Thyroid gland (tissue), 4 donors: ENCODE measurements around the gene BACE1. TPM values are rescaled to one million over a fixed set of nuclear protein-coding genes. Genes with fewer than 3 reads are reported as not detected.

Experiments
- DNase-seq, 2 donors: peaks; one replicate each; pipeline ENCODE4 v3.0.0-alpha.2; 2019
- H3K27ac ChIP-seq, 3 donors: fragments of 200-600 bp; sonication (generic); 1 replicate in 2 of 3; 2 replicates in 1 of 3; pipeline ENCODE4 v1.5.1; 2016 to 2019; ENCODE audit warnings: mild to moderate bottlenecking in 1 of 3, moderate library complexity in 1 of 3
- H3K27me3 ChIP-seq: fragments of 200-600 bp; sonication (generic); one replicate; pipeline ENCODE4 v1.5.1; 2019
- H3K36me3 ChIP-seq, 2 donors: fragments of 200-600 bp; sonication (generic); one replicate each; pipeline ENCODE4 v1.5.1; 2016 to 2019
- H3K4me1 ChIP-seq, 2 donors: fragments of 200-600 bp; sonication (generic); one replicate each; pipeline ENCODE4 v1.5.1; 2017 to 2019
- H3K4me3 ChIP-seq, 3 donors: fragments of 200-600 bp; sonication (generic); replicated peaks in 1 of 3; 1 replicate in 2 of 3; 2 replicates in 1 of 3; pipeline ENCODE4 v1.5.1; 2016; ENCODE audit warnings: mild to moderate bottlenecking in 1 of 3
- H3K9me3 ChIP-seq: fragments of 200-600 bp; sonication (generic); one replicate; pipeline ENCODE4 v1.5.1; 2017
- POLR2A ChIP-seq, 2 donors: fragments of 450-650 bp; IDR thresholded peaks; one replicate each; pipeline ENCODE4 v1.6.1; 2017; ENCODE audit warnings: antibody characterized with exemption in 2 of 2, mild to moderate bottlenecking in 2 of 2, moderate library complexity in 1 of 2
- WGBS, 2 donors: methylation state at CpG; one replicate each; pipeline ENCODE4 v1.1.5; 2017; 5-methylcytosine and 5-hydroxymethylcytosine counted together
- intact Hi-C: fragments of 100-400 bp; cut with DNase I; formaldehyde crosslinking; loops from one replicate; pipeline ENCODE4 v1.15.1; 2023
- total RNA-seq, 4 donors: library from RNA; depleted of rRNA; stranded (reverse); fragments of >200 nt; gene quantifications; one replicate each; pipeline ENCODE4 v1.2.3, GENCODE V29; 2016
- TF ChIP-seq, protein P1 (sequence below), 6 experiments: fragments of 200-600 bp in 3 of 6; fragments of 450-650 bp in 3 of 6; sonication (generic) in 3 of 6; IDR thresholded peaks; one replicate each; pipeline ENCODE4 v1.5.1; 2016 to 2019; ENCODE audit warnings: antibody characterized with exemption in 6 of 6, mild to moderate bottlenecking in 2 of 6, inconsistent platforms in 1 of 6, moderate library complexity in 1 of 6

The BACE1 gene
- total RNA-seq, 4 donors from 2014 or later = 17.6 to 28.4 (median 21.4) TPM

DNA sequence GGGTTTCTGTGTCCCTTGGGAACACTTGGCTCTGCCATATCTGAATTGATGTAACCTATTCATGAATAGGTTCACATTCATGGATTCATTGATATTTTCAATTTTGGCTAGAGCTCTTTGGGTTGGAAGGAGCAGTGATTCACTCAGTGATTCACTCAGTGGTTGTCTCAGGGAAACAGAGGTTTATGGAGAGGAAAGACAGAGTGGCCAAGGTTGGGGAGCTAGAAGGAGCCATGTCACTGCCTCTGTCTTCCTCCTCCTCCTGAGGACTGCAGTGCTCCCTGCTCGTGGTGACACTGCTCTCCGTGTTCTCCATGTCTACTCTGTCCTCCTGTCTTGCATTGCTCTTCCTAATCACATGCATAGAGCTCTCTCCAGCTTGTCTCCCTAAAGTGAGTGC lies 29.0 kb upstream of the BACE1 start:
- no peak for TF ChIP-seq POLR2A (IDR thresholded peaks at IDR 0.05)
- TF ChIP-seq, protein P1, sequence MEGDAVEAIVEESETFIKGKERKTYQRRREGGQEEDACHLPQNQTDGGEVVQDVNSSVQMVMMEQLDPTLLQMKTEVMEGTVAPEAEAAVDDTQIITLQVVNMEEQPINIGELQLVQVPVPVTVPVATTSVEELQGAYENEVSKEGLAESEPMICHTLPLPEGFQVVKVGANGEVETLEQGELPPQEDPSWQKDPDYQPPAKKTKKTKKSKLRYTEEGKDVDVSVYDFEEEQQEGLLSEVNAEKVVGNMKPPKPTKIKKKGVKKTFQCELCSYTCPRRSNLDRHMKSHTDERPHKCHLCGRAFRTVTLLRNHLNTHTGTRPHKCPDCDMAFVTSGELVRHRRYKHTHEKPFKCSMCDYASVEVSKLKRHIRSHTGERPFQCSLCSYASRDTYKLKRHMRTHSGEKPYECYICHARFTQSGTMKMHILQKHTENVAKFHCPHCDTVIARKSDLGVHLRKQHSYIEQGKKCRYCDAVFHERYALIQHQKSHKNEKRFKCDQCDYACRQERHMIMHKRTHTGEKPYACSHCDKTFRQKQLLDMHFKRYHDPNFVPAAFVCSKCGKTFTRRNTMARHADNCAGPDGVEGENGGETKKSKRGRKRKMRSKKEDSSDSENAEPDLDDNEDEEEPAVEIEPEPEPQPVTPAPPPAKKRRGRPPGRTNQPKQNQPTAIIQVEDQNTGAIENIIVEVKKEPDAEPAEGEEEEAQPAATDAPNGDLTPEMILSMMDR (IDR thresholded peaks at IDR 0.05) = no peak
- no peak for DNase-seq
- H3K4me3 ChIP-seq = no peak overlapping the region

DNA sequence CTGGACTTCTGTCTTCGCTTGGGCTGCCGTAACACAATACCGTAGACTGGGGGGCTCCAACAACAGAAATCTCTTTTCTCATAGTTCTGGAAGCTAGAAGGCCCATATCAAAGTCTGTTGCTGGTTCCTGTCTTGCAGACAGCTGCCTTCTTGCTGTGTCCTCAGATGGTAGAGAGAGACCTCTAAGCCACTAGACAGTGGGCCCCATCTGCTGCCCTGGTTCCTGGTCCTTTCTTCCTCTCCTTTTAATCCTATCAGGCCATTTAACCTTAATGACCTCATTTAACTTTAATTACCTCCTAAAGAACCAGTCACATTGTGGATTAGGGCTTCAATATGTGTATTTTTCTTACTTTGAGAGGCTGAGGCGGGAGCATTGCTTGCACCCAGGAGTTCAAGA lies 21.0 kb upstream of the BACE1 start:
- Histone ChIP-seq H3K9me3 (no peaks in the 10 kb centered on the region), H3K27me3 (no peaks in the 10 kb centered on the region), H3K4me3 (no peak overlapping the region), H3K4me1 (no peaks in the 10 kb centered on the region), H3K36me3 (peaks cover 7% of the 10 kb centered on the region in 2 donors), H3K27ac (no peak overlapping the region)
- 96 to 100% methylated on average over 4 of the region's 4 CpGs for WGBS, 2 donors
- no peak for DNase-seq
- intact Hi-C loops = no loop called here
- TF ChIP-seq, protein P1 (IDR thresholded peaks at IDR 0.05) = no peak
- TF ChIP-seq POLR2A (IDR thresholded peaks at IDR 0.05) = no peak

More for the DNA sequence above, 29.0 kb upstream of the BACE1 start:
- WGBS, 2 donors = 90 to 100% methylated on average over 2 of the region's 2 CpGs
- H3K27me3 ChIP-seq = no peaks in the 10 kb centered on the region
- H3K4me1 ChIP-seq = peaks cover 0 to 8% of the 10 kb centered on the region in 2 donors
- no peaks in the 10 kb centered on the region for H3K9me3 ChIP-seq
- no peak overlapping the region for H3K27ac ChIP-seq
- intact Hi-C loops = no loop called here
- H3K36me3 ChIP-seq = peaks cover 17 to 21% of the 10 kb centered on the region in 2 donors

DNA sequence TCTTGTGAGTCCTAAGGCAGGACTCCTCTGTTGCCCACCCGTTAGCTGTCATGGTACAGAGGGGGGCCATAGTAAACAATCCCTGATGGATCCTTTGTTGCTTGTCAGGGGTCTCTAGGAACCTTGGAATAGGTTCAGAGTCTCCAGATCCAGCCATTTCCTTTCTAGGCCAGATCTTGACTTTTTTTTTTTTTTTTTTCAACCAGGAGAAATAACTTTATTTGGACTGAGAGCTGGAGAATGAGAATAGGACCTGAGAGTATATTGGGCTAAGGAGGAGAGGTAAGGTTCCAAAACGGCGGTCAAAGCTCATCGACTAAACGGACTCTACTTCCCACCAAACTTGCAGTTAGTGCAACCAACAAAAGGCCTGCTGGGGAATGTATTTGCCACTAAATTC lies 19.3 kb upstream of the BACE1 start:
- H3K36me3 ChIP-seq = no peaks in the 10 kb centered on the region
- 93 to 95% methylated on average over 5 of the region's 5 CpGs for WGBS, 2 donors
- no peaks in the 10 kb centered on the region for H3K9me3 ChIP-seq
- intact Hi-C loops = no loop called here
- no peak for DNase-seq
- H3K4me1 ChIP-seq = no peaks in the 10 kb centered on the region
- H3K27ac ChIP-seq = no peak overlapping the region
- no peak overlapping the region for H3K4me3 ChIP-seq
- TF ChIP-seq POLR2A (IDR thresholded peaks at IDR 0.05) = no peak
- TF ChIP-seq, protein P1 (IDR thresholded peaks at IDR 0.05) = no peak
- no peaks in the 10 kb centered on the region for H3K27me3 ChIP-seq

DNA sequence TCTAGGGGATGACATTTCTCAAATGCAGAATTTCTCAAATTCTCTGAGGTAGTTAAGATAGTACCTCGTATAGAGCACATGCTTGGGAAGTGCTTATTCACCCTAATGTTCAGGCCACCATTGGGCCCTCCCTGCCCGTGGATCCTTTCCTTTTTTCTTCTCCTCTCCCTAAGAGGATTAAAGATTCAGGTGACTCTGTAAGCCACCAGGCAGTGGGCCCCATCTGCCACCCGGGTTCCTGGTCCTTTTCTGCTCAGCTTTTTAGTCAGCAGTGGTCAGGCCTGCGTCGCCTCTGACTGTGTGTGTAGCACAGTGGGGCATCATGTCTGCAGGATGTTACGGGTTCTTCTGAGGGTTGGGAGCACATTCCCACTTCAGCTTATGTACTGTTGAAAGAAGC lies 18.8 kb upstream of the BACE1 start:
- no peak for TF ChIP-seq POLR2A (IDR thresholded peaks at IDR 0.05)
- TF ChIP-seq, protein P1 (IDR thresholded peaks at IDR 0.05) = no peak
- Histone ChIP-seq H3K4me3 (no peak overlapping the region), H3K4me1 (no peaks in the 10 kb centered on the region), H3K36me3 (no peaks in the 10 kb centered on the region), H3K9me3 (no peaks in the 10 kb centered on the region), H3K27ac (no peak overlapping the region), H3K27me3 (no peaks in the 10 kb centered on the region)
- WGBS, 2 donors = 89 to 90% methylated on average over 6 of the region's 6 CpGs
- intact Hi-C loops = no loop called here
- no peak for DNase-seq

DNA sequence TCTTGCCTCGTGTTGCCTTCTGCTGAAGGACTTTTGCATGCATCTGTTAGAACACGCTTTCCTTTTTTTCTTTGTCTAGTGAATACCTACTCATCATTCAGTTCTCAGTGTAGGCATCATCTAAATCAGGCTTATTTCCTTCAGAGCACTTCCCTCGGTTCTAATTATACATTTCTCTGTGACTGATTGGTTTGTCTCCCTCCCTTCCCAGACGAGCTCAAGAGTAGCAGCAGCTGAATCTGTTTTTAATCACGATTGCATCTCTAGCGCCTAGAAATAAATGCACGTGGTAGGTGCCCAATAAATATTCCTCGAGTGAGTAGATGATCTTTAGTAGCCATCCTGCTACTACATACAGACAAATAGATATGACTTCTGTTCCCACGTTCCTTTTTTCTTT lies 17.9 kb upstream of the BACE1 start:
- no peaks in the 10 kb centered on the region for H3K9me3 ChIP-seq
- intact Hi-C loops = no loop called here
- 89 to 92% methylated on average over 9 of the region's 9 CpGs for WGBS, 2 donors
- TF ChIP-seq, protein P1 (IDR thresholded peaks at IDR 0.05) = no peak
- no peak for TF ChIP-seq POLR2A (IDR thresholded peaks at IDR 0.05)
- H3K27ac ChIP-seq = no peak overlapping the region
- no peaks in the 10 kb centered on the region for H3K27me3 ChIP-seq
- H3K4me3 ChIP-seq = no peak overlapping the region
- DNase-seq = no peak
- no peaks in the 10 kb centered on the region for H3K36me3 ChIP-seq
- H3K4me1 ChIP-seq = peaks cover 7% of the 10 kb centered on the region in 2 donors
